Astrocyte of the spinal cord (primary cell): ENCODE results near the gene ASZ1.

Source experiments
- DNase-seq: peaks from one replicate; pipeline ENCODE4 v3.0.0; 2011; ENCODE audit warnings: low read depth, low spot score
- H3K4me3 ChIP-seq: 2 replicates; pipeline ENCODE4 v1.5.1; 2011; ENCODE audit warnings: low read depth, mild to moderate bottlenecking, low read length, moderate library complexity
- in situ Hi-C: cut with HindIII; loops from 2 replicates; pipeline ENCODE4 v1.10.0; 2017; ENCODE audit warnings: low sequenced_read_pairs
- TF ChIP-seq, protein P1 (sequence below): IDR thresholded peaks from 2 replicates; pipeline ENCODE4 v1.5.1; 2012; ENCODE audit warnings: low read depth, mild to moderate bottlenecking, low read length, inconsistent platforms

ASZ1 gene

GRCh38 chr7:117389871-117390270, 37.4 kb downstream of the ASZ1 start:
- H3K4me3 ChIP-seq = no peak overlapping the region
- TF ChIP-seq, protein P1, sequence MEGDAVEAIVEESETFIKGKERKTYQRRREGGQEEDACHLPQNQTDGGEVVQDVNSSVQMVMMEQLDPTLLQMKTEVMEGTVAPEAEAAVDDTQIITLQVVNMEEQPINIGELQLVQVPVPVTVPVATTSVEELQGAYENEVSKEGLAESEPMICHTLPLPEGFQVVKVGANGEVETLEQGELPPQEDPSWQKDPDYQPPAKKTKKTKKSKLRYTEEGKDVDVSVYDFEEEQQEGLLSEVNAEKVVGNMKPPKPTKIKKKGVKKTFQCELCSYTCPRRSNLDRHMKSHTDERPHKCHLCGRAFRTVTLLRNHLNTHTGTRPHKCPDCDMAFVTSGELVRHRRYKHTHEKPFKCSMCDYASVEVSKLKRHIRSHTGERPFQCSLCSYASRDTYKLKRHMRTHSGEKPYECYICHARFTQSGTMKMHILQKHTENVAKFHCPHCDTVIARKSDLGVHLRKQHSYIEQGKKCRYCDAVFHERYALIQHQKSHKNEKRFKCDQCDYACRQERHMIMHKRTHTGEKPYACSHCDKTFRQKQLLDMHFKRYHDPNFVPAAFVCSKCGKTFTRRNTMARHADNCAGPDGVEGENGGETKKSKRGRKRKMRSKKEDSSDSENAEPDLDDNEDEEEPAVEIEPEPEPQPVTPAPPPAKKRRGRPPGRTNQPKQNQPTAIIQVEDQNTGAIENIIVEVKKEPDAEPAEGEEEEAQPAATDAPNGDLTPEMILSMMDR = no peak
- no peak for DNase-seq
- in situ Hi-C loops = no loop called here

- no peak overlapping the region for H3K4me3 ChIP-seq
- TF ChIP-seq, protein P1 = no peak
- DNase-seq = peak; percentile 11
- in situ Hi-C loops = no loop called here
Observed at GRCh38 chr7:117386110-117386706, 41.1 kb downstream of the ASZ1 start.

DNA sequence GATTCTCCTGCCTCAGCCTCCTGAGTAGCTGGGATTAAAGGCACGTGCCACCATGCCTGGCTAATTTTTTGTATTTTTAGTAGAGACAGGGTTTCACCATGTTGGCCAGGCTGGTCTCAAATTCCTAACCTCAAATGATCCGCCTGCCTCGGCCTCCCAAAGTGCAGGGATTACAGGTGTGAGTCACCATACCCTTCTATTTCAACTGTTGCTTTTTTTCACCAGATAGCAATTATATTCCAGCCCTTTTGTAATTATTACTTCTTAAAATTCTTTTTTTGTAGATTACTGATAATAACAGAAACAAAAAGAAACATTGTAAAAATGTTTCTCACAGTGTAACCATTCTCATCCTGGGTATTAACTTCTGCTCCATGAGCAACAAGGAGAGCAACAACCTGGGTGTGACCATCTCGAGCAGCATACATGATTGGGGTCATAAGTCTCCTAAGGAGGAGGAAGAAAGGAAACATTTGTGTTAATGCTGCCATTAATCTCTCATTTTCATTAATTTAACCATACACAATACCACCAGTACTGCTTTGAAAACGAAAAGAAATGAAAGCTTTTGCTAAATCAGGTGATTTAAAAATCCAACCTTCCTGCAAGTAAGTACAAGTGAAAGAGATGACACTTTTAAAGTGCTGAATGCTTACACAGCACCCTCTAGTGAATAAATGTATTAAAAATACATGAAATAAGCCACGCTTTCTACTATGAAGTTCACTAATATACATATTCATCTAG, 41.8 kb downstream of the ASZ1 start:
- no peak overlapping the region for H3K4me3 ChIP-seq
- TF ChIP-seq, protein P1 = peak; percentile 41
- in situ Hi-C loops = no loop called here
- peak; percentile 46 for DNase-seq

GRCh38 chr7:117384688-117385362, 42.5 kb downstream of the ASZ1 start:
- no peak for DNase-seq
- in situ Hi-C loops = no loop called here
- H3K4me3 ChIP-seq = no peak overlapping the region
- TF ChIP-seq, protein P1 = no peak

DNA sequence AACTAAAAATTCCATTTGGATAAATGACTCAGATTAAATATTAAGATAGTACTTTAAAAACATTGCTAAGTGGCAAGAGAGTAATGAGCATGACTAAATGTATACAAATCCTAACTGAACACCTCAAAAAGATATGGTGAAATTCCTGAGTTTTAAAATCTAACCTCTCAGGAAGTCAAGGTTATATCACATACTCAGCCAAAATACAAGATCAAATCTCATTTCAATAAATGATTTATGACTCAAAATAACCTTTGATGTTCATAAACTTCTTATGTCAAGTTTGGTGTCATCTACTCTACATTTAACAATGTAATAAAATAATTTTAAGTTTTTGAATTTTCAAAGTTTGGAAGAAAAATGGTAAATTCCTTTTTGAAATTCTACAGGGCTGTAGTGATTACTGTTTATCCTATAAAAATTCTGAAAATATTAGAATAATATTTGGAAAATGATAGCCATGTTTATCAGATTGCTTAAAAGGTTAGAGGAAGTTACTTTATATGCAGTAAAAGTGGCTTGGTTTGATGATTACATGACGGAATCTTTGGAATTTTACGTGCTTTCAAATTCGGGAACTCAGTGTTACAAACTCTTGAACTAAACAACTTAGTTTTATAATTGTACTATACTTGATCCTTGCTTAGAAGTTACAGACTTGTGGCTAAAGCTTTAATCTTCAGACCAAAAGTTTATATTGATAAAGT, 43.7 kb downstream of the ASZ1 start:
- H3K4me3 ChIP-seq = no peak overlapping the region
- in situ Hi-C loops = no loop called here
- TF ChIP-seq, protein P1 = no peak
- DNase-seq = no peak

- H3K4me3 ChIP-seq = no peak overlapping the region
- TF ChIP-seq, protein P1 = no peak
- in situ Hi-C loops = no loop called here
- no peak for DNase-seq
Observed at GRCh38 chr7:117383046-117383445, 44.2 kb downstream of the ASZ1 start.
